Gastrocnemius medialis (tissue), 4 donors: ENCODE measurements around the gene COA4. TPM values are rescaled to one million over a fixed set of nuclear protein-coding genes. Genes with fewer than 3 reads are reported as not detected.

Experiments
- ATAC-seq, 2 donors: fragments of 150-250 bp; one replicate each; pipeline ENCODE4 v1.9.1; 2016
- DNase-seq, 2 donors: peaks; one replicate each; pipeline ENCODE4 v3.0.0-alpha.2; 2019
- H3K27ac ChIP-seq, 4 donors: fragments of 200-600 bp; sonication (generic); 1 replicate in 1 of 4; 2 replicates in 3 of 4; pipeline ENCODE4 v1.5.1; 2016 to 2018; ENCODE audit warnings: mild to moderate bottlenecking in 2 of 4, moderate library complexity in 1 of 4
- H3K27me3 ChIP-seq, 3 donors: fragments of 200-600 bp; sonication (generic) in 2 of 3; 1 replicate in 1 of 3; 2 replicates in 2 of 3; pipeline versions ENCODE4 v1.5.1 to v1.6.0; 2016 to 2019; ENCODE audit warnings: mild to moderate bottlenecking in 1 of 3, moderate library complexity in 1 of 3
- H3K36me3 ChIP-seq, 2 donors: fragments of 200-600 bp; sonication (generic) in 1 of 2; one replicate each; pipeline ENCODE4 v1.5.1; 2017 to 2018
- H3K4me1 ChIP-seq, 2 donors: fragments of 200-600 bp; sonication (generic) in 1 of 2; one replicate each; pipeline ENCODE4 v1.5.1; 2016 to 2017; ENCODE audit warnings: mild to moderate bottlenecking in 2 of 2
- H3K4me3 ChIP-seq, 4 donors: fragments of 200-600 bp; sonication (generic) in 3 of 4; 1 replicate in 1 of 4; 2 replicates in 3 of 4; pipeline ENCODE4 v1.5.1; 2016 to 2019; ENCODE audit warnings: mild to moderate bottlenecking in 2 of 4
- H3K9me3 ChIP-seq, 3 donors: fragments of 200-600 bp; sonication (generic) in 2 of 3; 1 replicate in 1 of 3; 2 replicates in 2 of 3; pipeline ENCODE4 v1.5.1; 2016 to 2019
- CTCF ChIP-seq, 5 experiments: fragments of 450-650 bp in 3 of 5; fragments of 200-600 bp in 2 of 5; sonication (generic) in 2 of 5; IDR thresholded peaks in 4 of 5; conservative IDR thresholded peaks in 1 of 5; 1 replicate in 4 of 5; 2 replicates in 1 of 5; pipeline ENCODE4 v1.5.1; 2016 to 2019; ENCODE audit warnings: antibody characterized with exemption in 5 of 5, mild to moderate bottlenecking in 3 of 5, moderate library complexity in 3 of 5
- POLR2A ChIP-seq, 2 donors: fragments of 450-650 bp; IDR thresholded peaks; one replicate each; pipeline ENCODE4 v1.6.1; 2017; ENCODE audit warnings: antibody characterized with exemption in 2 of 2, mild to moderate bottlenecking in 2 of 2, moderate library complexity in 2 of 2
- in situ Hi-C, 4 donors: fragments of 200-750 bp; cut with MboI; loops; one replicate each; pipeline versions ENCODE4 v1.15.0 to v1.8.0; 2017; ENCODE audit warnings: low sequenced_read_pairs in 4 of 4
- intact Hi-C: fragments of 100-400 bp; cut with DNase I; formaldehyde crosslinking; loops from one replicate; pipeline ENCODE4 v1.15.1; 2023; ENCODE audit warnings: low total_unique reads
- total RNA-seq, 4 donors: library from RNA; depleted of rRNA; stranded (reverse); fragments of >200 nt; gene quantifications; one replicate each; pipeline versions ENCODE4 v1.1.0 to v1.2.3, GENCODE V29; 2016

COA4 gene
- total RNA-seq, 4 donors from 2014 or later: 52.3 to 102 (median 86.2) TPM

DNA sequence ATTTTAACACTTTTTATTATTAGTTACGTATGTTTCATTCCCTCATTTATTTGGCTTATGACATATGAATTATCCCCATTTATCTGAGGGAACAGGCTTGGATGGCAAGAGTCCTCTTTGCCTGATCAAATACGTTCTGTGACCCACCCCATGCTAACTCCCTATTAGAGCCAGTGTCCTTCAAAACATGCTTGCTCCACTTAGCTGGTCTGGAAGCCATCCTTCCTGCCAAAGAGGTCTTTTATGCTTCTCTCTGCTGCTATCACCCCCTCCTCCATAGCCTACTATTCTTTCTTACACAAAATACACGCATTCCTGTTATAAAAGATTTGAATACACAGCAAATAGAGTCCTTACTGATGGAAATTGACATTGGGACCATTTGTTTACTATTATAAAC lies 6.4 kb downstream of the COA4 start:
- DNase-seq: no peak
- Histone ChIP-seq H3K4me1 (peaks cover 2 to 25% of the 10 kb centered on the region in 2 donors), H3K4me3 (no peak overlapping the region), H3K9me3 (no peaks in the 10 kb centered on the region), H3K27me3 (no peaks in the 10 kb centered on the region), H3K27ac (no peak overlapping the region), H3K36me3 (peaks cover 0 to 20% of the 10 kb centered on the region in 2 donors)
- no peak for ATAC-seq
- no peak for TF ChIP-seq POLR2A (IDR thresholded peaks at IDR 0.05)
- TF ChIP-seq CTCF (IDR thresholded peaks at IDR 0.05 in 4 of 5, conservative IDR thresholded peaks at IDR 0.05 in 1 of 5): no peak
- in situ Hi-C loops: loop anchor here in 1 of 4 donors (10.0 kb wide), 1 partner anchor 85 kb away; the partner anchor contains the start of gene MRPL48
- intact Hi-C loops: no loop called here

DNA sequence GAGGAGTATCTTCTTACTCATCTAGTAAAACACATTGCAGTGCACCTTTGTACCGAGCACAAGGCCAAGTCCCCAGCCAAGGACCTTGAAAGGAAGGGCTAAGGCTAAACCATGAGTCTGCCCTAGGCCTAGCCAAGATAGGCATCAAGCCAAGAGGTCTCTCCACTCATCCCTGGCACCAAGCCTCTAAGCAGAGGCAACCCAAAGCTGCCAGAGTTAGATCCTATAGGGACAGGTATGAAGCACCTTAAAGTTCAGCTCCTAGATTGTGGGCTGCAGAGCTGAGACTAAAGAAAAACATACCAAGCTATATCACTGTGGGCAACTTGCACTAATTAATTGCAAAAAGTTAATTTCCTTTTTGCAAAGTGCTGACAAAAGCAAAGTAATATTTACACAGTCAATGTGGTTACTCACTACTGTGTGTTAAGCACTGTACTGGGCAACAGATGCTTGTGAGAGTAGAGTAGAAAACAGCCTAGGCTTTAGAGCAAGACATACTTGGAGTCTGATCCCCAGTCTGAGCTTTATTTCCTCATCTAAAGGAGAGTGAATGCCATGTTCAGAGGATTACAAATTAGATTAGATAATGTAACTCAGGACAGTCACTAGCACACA lies 7.2 kb downstream of the COA4 start:
- in situ Hi-C loops: no loop called here
- Histone ChIP-seq H3K36me3 (peaks cover 0 to 25% of the 10 kb centered on the region in 2 donors), H3K27me3 (no peaks in the 10 kb centered on the region), H3K4me3 (no peak overlapping the region), H3K27ac (peak overlapping the region in 1 of 4 donors; percentile 23), H3K9me3 (no peaks in the 10 kb centered on the region), H3K4me1 (peaks cover 0 to 17% of the 10 kb centered on the region in 2 donors)
- intact Hi-C loops: no loop called here
- DNase-seq: no peak
- ATAC-seq: no peak
- TF ChIP-seq POLR2A (IDR thresholded peaks at IDR 0.05) (no peak), CTCF (IDR thresholded peaks at IDR 0.05 in 4 of 5, conservative IDR thresholded peaks at IDR 0.05 in 1 of 5) (no peak)

GRCh38 chr11:73866586-73866996 lies 10.1 kb downstream of the COA4 start:
- DNase-seq: peak; percentile 9 to 37
- Histone ChIP-seq H3K9me3 (no peaks in the 10 kb centered on the region), H3K4me1 (peaks cover 0 to 9% of the 10 kb centered on the region in 2 donors), H3K36me3 (peaks cover 0 to 24% of the 10 kb centered on the region in 2 donors), H3K27me3 (no peaks in the 10 kb centered on the region), H3K4me3 (no peak overlapping the region), H3K27ac (peak overlapping the region in 3 of 4 donors; percentile 3 to 65 (median 19))
- in situ Hi-C loops: no loop called here
- TF ChIP-seq CTCF (IDR thresholded peaks at IDR 0.05 in 4 of 5, conservative IDR thresholded peaks at IDR 0.05 in 1 of 5): no peak
- intact Hi-C loops: no loop called here
- ATAC-seq: peak; percentile 90 to 91

- DNase-seq (no peak), ATAC-seq (no peak)
- H3K27ac ChIP-seq: peak overlapping the region in 3 of 4 donors; percentile 3 to 65 (median 5)
- H3K4me1 ChIP-seq: peaks cover 0 to 9% of the 10 kb centered on the region in 2 donors
- H3K27me3 ChIP-seq: no peaks in the 10 kb centered on the region
- H3K4me3 ChIP-seq: no peak overlapping the region
- TF ChIP-seq POLR2A (IDR thresholded peaks at IDR 0.05) (no peak), CTCF (IDR thresholded peaks at IDR 0.05 in 4 of 5, conservative IDR thresholded peaks at IDR 0.05 in 1 of 5) (no peak)
- intact Hi-C loops: no loop called here
- no peaks in the 10 kb centered on the region for H3K9me3 ChIP-seq
- in situ Hi-C loops: no loop called here
- peaks cover 0 to 23% of the 10 kb centered on the region in 2 donors for H3K36me3 ChIP-seq
Observed at GRCh38 chr11:73866095-73866579, 10.5 kb downstream of the COA4 start.
